ENCODE data around the gene HS3ST5. TPM values are rescaled to one million over a fixed set of nuclear protein-coding genes. Genes with fewer than 3 reads are reported as not detected.

Gene HS3ST5
- total and polyA plus RNA-seq, 2 donors (not counting 1 experiment from before 2014, with no cell fraction given), result under 0.01 TPM; not detected in 1

DNA sequence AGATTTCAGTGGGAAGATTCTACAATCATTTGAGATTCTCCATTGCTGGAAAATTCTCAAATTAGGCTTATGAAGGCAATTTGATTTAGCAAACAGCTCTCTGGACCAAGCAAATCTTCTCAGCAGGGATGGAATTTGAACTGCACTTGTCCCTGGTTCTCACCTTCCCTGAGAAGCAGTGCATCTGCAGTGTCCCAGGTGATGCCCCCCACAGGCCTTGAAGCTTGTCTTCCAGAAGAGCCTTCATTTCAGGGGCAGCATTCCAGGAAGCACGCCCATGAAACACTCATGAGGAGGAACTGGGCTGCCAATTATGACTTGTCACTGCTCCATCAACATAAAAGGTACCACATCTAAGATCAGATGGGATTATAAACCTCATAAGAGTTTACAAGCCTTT is 289.0 kb downstream of the HS3ST5 start:
- H2AFZ ChIP-seq (ENCODE audit: low read length), result no peak overlapping the region

DNA sequence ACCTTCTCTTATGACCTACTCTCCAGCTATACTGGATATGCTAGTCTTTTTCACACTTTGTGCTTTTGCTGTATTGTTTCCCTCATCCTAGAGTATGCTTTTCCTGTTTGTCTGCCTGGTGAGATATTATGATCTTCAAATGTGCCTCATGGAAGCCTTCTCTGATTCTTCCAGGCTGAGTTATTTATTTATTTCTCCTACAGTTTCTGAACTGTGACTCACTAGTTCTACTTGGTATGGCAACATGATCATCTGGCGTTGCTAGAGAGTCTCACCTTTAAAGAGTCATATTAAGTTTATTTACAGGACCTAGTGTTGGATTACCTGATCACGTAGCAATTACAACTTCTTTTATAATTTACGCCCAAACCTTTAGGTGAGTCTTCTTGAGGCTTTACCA is 290.7 kb downstream of the HS3ST5 start:
- H3K4me2 ChIP-seq (ENCODE audit: extremely low read depth, insufficient read depth, low read length), result no peak overlapping the region
- no peak overlapping the region for H3K4me3 ChIP-seq (replicated peaks in 1 of 4; ENCODE audit: control extremely low read depth in 1 of 4, insufficient read depth in 1 of 4, low read depth in 3 of 4, low read length in 4 of 4)
- no peaks in the 10 kb centered on the region for H3K4me1 ChIP-seq (ENCODE audit: control insufficient read depth, extremely low read depth, insufficient read depth, low read length)
- H3K27me3 ChIP-seq (ENCODE audit: control insufficient read depth, insufficient read depth, low read length), result no peaks in the 10 kb centered on the region
- no peaks in the 10 kb centered on the region for H3K9me3 ChIP-seq (ENCODE audit: control insufficient read depth, insufficient read depth, low read depth, low read length)
- no peak overlapping the region for H3K9ac ChIP-seq (ENCODE audit: insufficient read depth, low read length)
- TF ChIP-seq, protein P1, sequence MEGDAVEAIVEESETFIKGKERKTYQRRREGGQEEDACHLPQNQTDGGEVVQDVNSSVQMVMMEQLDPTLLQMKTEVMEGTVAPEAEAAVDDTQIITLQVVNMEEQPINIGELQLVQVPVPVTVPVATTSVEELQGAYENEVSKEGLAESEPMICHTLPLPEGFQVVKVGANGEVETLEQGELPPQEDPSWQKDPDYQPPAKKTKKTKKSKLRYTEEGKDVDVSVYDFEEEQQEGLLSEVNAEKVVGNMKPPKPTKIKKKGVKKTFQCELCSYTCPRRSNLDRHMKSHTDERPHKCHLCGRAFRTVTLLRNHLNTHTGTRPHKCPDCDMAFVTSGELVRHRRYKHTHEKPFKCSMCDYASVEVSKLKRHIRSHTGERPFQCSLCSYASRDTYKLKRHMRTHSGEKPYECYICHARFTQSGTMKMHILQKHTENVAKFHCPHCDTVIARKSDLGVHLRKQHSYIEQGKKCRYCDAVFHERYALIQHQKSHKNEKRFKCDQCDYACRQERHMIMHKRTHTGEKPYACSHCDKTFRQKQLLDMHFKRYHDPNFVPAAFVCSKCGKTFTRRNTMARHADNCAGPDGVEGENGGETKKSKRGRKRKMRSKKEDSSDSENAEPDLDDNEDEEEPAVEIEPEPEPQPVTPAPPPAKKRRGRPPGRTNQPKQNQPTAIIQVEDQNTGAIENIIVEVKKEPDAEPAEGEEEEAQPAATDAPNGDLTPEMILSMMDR (conservative IDR thresholded peaks at IDR 0.05 in 1 of 2, IDR thresholded peaks at IDR 0.05 in 1 of 2; ENCODE audit: low read depth in 1 of 2, low read length in 2 of 2), result no peak
- TF ChIP-seq EZH2 (IDR thresholded peaks at IDR 0.05; ENCODE audit: low read length, missing control alignments), result no peak
- no peak for DNase-seq (ENCODE audit: low read depth in 2 of 2)
- no peaks in the 10 kb centered on the region for H3K36me3 ChIP-seq (ENCODE audit: control insufficient read depth, insufficient read depth, low read length)
- no peaks in the 10 kb centered on the region for H3K79me2 ChIP-seq (ENCODE audit: control insufficient read depth, insufficient read depth, low read length)
- no peaks in the 10 kb centered on the region for H4K20me1 ChIP-seq (ENCODE audit: control insufficient read depth, extremely low read depth, insufficient read depth, low read length)
- no peak overlapping the region for H2AFZ ChIP-seq (ENCODE audit: low read length)
- H3K27ac ChIP-seq (ENCODE audit: insufficient read depth, low read length), result no peak overlapping the region

More for the DNA sequence above, 289.0 kb downstream of the HS3ST5 start:
- DNase-seq (ENCODE audit: low read depth in 2 of 2), result no peak
- Histone ChIP-seq H3K27ac (ENCODE audit: insufficient read depth, low read length) (no peak overlapping the region), H3K36me3 (ENCODE audit: control insufficient read depth, insufficient read depth, low read length) (no peaks in the 10 kb centered on the region), H3K27me3 (ENCODE audit: control insufficient read depth, insufficient read depth, low read length) (no peaks in the 10 kb centered on the region), H3K4me2 (ENCODE audit: extremely low read depth, insufficient read depth, low read length) (no peak overlapping the region), H3K4me3 (replicated peaks in 1 of 4; ENCODE audit: control extremely low read depth in 1 of 4, insufficient read depth in 1 of 4, low read depth in 3 of 4, low read length in 4 of 4) (no peak overlapping the region), H3K4me1 (ENCODE audit: control insufficient read depth, extremely low read depth, insufficient read depth, low read length) (no peaks in the 10 kb centered on the region), H4K20me1 (ENCODE audit: control insufficient read depth, extremely low read depth, insufficient read depth, low read length) (no peaks in the 10 kb centered on the region), H3K79me2 (ENCODE audit: control insufficient read depth, insufficient read depth, low read length) (no peaks in the 10 kb centered on the region), H3K9me3 (ENCODE audit: control insufficient read depth, insufficient read depth, low read depth, low read length) (no peaks in the 10 kb centered on the region), H3K9ac (ENCODE audit: insufficient read depth, low read length) (no peak overlapping the region)
- TF ChIP-seq EZH2 (IDR thresholded peaks at IDR 0.05; ENCODE audit: low read length, missing control alignments), result no peak
- TF ChIP-seq, protein P1 (conservative IDR thresholded peaks at IDR 0.05 in 1 of 2, IDR thresholded peaks at IDR 0.05 in 1 of 2; ENCODE audit: low read depth in 1 of 2, low read length in 2 of 2), result no peak

DNA sequence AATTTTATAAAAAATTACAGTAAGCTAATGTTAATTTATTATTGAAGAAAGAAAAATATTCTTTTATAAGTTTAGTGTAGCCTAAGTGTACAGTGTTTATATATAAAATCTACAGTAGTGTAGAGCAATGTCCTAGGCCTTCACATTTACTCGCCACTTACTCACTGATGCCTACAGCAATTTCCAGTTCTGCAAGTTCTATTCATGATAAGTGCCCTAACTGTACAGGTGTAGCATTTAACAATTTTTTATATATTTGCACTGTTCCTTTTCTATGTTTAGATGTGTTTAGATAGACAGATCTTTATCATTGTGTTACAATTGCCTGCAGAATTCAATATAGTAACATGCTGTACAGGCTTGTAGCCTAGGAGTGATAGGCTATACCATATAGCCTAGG is 291.8 kb downstream of the HS3ST5 start:
- TF ChIP-seq, protein P1 (conservative IDR thresholded peaks at IDR 0.05 in 1 of 2, IDR thresholded peaks at IDR 0.05 in 1 of 2; ENCODE audit: low read depth in 1 of 2, low read length in 2 of 2), result no peak
- no peak for TF ChIP-seq EZH2 (IDR thresholded peaks at IDR 0.05; ENCODE audit: low read length, missing control alignments)
- Histone ChIP-seq H3K4me1 (ENCODE audit: control insufficient read depth, extremely low read depth, insufficient read depth, low read length) (no peaks in the 10 kb centered on the region), H3K4me2 (ENCODE audit: extremely low read depth, insufficient read depth, low read length) (no peak overlapping the region), H4K20me1 (ENCODE audit: control insufficient read depth, extremely low read depth, insufficient read depth, low read length) (no peaks in the 10 kb centered on the region), H2AFZ (ENCODE audit: low read length) (no peak overlapping the region), H3K79me2 (ENCODE audit: control insufficient read depth, insufficient read depth, low read length) (no peaks in the 10 kb centered on the region), H3K4me3 (replicated peaks in 1 of 4; ENCODE audit: control extremely low read depth in 1 of 4, insufficient read depth in 1 of 4, low read depth in 3 of 4, low read length in 4 of 4) (no peak overlapping the region), H3K27ac (ENCODE audit: insufficient read depth, low read length) (no peak overlapping the region), H3K9me3 (ENCODE audit: control insufficient read depth, insufficient read depth, low read depth, low read length) (no peaks in the 10 kb centered on the region), H3K27me3 (ENCODE audit: control insufficient read depth, insufficient read depth, low read length) (no peaks in the 10 kb centered on the region), H3K9ac (ENCODE audit: insufficient read depth, low read length) (no peak overlapping the region), H3K36me3 (ENCODE audit: control insufficient read depth, insufficient read depth, low read length) (no peaks in the 10 kb centered on the region)
- DNase-seq (ENCODE audit: low read depth in 2 of 2), result no peak

Measured in fibroblast of lung (primary cell).